Right kidney (tissue), 1 donor: Measurements from ENCODE around the gene SKIC2.
A peak's percentile ranks its signal among the peaks of the same experiment; 100 is the strongest.

Experiments used
- DNase-seq: peaks from one replicate; pipeline ENCODE4 v3.0.0-alpha.2; 2016

The SKIC2 gene

DNA sequence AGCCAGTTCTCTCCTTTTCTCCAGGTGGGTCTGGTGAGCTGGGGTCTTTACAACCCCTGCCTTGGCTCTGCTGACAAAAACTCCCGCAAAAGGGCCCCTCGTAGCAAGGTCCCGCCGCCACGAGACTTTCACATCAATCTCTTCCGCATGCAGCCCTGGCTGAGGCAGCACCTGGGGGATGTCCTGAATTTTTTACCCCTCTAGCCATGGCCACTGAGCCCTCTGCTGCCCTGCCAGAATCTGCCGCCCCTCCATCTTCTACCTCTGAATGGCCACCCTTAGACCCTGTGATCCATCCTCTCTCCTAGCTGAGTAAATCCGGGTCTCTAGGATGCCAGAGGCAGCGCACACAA is 13.8 kb upstream of the SKIC2 start:
- no peak for DNase-seq

DNA sequence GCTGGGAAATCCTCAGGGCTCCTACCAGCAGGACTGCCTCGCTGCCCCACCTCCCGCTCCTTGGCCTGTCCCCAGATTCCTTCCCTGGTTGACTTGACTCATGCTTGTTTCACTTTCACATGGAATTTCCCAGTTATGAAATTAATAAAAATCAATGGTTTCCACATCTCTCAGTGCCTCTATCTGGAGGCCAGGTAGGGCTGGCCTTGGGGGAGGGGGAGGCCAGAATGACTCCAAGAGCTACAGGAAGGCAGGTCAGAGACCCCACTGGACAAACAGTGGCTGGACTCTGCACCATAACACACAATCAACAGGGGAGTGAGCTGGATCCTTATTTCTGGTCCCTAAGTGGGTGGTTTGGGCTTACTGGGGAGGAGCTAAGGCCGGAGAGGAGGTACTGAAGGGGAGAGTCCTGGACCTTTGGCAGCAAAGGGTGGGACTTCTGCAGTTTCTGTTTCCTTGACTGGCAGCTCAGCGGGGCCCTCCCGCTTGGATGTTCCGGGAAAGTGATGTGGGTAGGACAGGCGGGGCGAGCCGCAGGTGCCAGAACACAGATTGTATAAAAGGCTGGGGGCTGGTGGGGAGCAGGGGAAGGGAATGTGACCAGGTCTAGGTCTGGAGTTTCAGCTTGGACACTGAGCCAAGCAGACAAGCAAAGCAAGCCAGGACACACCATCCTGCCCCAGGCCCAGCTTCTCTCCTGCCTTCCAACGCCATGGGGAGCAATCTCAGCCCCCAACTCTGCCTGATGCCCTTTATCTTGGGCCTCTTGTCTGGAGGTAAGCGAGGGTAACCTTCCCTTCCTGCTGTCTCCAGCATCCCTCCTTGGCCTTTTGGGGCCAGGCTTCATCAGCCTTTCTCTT is 13.2 kb upstream of the SKIC2 start, which contains the start of gene CFB:
TSS of gene CFB (plus strand) at position 589 of the 863 bp plus-strand sequence. CDS start at position 716, 127 bp downstream.
- DNase-seq, result no peak

GRCh38 chr6:31946370-31946885 is 12.5 kb upstream of the SKIC2 start:
- no peak for DNase-seq

DNA sequence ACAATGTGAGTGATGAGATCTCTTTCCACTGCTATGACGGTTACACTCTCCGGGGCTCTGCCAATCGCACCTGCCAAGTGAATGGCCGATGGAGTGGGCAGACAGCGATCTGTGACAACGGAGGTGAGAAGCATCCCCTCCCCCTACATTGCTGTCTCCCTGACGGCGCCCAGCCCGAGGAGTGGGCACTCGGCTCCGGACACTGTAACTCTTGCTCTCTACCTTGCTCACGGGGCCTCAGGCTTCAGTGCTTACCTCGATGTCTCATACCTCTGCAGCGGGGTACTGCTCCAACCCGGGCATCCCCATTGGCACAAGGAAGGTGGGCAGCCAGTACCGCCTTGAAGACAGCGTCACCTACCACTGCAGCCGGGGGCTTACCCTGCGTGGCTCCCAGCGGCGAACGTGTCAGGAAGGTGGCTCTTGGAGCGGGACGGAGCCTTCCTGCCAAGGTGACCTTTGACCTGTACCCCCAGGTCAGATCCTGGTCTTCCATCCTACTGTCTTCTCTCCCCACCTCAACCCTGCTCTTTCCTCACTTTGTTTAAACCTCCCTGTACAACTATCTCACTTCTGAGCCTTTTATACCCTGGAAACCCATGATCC is 11.8 kb upstream of the SKIC2 start:
- DNase-seq, result no peak

- DNase-seq, result no peak
Observed at GRCh38 chr6:31947864-31948263, 11.1 kb upstream of the SKIC2 start.

DNA sequence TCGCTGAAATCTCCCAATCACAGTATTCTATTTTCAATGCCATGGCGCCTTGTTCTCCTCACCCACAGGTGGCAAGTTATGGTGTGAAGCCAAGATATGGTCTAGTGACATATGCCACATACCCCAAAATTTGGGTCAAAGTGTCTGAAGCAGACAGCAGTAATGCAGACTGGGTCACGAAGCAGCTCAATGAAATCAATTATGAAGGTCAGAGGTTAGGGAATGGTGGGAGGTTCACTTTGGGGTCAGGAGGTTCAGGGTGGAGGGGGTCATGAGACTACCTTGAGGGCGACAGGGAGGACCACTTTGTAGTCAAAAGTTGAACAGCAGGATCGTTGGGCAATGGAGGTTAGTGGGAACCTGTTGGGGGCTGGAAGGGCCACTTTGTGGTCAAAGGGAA is 10.7 kb upstream of the SKIC2 start:
- no peak for DNase-seq

GRCh38 chr6:31948753-31949413 is 10.1 kb upstream of the SKIC2 start:
- no peak for DNase-seq

DNA sequence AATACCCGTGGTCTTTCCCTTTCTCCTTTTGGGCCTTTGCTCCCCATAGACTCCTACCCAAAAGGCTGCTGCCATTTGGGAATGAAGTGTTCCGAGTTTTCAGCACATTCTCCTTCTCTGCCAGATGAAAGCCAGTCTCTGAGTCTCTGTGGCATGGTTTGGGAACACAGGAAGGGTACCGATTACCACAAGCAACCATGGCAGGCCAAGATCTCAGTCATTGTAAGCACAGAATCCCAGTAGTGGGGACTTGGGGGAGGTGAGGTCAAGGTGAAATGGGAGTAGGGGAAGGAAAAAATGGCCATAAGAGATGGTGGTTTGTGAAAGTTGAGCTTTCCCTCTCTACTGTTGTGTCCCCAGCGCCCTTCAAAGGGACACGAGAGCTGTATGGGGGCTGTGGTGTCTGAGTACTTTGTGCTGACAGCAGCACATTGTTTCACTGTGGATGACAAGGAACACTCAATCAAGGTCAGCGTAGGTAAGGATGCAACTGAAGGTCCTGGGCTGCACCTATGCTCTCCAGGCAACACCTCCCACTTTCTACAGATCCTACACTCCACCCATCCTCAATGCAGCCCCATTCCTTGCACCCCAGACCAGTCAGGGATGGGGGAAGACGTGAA is 8.9 kb upstream of the SKIC2 start:
- no peak for DNase-seq

GRCh38 chr6:31952140-31952805 is 6.7 kb upstream of the SKIC2 start:
- DNase-seq, result peak; percentile 33

DNA sequence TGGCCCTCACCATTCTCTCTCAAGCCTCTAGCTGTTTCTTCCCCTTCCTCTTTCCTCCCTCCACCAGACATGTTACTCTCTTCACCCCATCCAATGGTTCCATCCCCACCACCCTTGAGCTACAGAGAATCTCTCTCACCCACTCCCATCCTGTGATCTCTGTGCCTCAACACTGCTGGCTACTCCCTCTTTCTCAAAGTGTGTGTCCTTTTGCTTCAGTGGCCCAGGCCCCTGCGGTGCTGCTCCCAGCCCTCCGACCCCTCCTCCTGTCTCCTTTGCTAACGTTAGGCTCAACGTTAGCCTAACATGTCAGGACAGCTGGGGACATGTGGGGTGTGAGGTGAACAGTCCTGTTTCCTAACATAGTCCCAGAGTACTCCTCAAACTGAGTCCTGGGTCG is 6.1 kb upstream of the SKIC2 start:
- DNase-seq, result no peak

DNA sequence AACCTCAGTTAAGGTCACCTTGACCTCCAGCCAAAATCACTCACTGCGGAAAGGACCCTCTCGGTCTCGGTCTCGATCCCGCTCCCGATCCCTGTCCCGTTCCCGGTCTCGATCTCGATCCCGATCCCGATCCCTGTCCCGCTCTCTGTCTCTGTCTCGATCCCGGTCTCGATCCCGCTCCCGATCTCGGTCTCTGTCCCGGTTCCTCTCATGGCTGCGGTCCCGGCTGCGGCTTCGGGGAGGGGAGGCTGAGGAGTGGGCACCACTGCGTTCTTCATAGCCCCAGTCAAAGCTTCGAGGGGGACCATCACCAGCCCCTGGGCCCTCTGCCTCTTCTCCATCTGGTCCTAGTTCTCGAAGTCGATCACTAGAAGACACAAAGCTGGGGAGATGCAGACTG is 4.5 kb upstream of the SKIC2 start:
- DNase-seq, result no peak

DNA sequence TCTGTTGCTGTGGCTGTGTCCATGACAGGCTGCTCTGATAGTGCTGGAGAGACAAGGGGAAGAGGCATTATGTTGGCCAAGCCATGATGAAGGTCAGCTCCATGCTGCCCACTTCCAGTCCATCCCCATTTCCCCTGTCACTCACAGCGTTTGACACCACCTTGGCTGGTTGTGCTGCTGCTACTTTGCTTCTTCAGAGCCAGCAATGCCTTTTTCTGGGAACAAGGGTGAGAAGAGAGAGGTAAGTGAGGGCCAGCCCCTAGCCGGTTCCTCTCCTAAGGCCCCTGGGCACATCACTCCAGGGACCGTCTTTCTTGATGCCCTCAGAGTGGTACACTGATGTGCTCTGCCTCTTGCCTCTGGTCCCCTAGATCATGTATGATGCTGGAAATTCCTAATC is 2.2 kb upstream of the SKIC2 start:
- DNase-seq, result no peak

GRCh38 chr6:31958412-31958740 is 599 bp upstream of the SKIC2 start:
- no peak for DNase-seq

DNA sequence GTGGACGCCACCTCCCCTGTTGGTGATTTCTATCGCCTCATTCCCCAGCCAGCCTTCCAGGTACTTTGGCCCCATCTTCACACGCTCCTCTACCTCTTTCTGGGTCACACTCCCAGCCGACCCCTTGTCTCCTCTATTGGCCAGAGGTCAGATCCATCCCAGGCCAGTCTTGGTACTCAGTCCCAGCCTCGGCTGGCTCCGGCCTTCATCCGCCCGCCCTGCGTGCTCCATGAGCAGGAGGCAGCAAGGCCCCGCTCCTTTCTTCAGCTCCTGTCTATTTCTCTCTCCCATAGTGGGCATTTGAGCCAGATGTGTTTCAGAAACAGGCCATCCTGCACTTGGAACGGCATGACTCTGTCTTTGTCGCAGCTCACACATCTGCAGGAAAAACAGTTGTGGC is 2.6 kb downstream of the SKIC2 start:
- no peak for DNase-seq

- DNase-seq, result no peak
Observed at GRCh38 chr6:31963921-31964320, 4.9 kb downstream of the SKIC2 start.

DNA sequence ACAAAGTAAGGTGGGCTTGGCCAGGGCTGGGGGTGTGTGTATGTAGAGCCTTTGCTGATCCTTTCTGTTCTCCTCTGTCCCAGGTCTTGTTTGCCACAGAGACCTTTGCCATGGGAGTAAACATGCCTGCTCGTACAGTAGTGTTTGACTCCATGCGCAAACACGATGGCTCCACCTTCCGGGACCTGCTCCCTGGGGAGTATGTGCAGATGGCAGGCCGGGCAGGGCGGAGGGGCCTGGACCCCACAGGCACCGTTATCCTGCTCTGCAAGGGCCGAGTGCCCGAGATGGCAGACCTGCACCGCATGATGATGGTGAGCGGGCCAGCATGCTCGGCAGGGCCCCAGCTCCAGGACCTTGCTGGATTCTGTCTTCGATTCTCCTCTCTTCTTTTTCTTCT is 6.7 kb downstream of the SKIC2 start:
- DNase-seq, result no peak

- DNase-seq, result no peak
Observed at GRCh38 chr6:31966506-31966905, 7.5 kb downstream of the SKIC2 start.

DNA sequence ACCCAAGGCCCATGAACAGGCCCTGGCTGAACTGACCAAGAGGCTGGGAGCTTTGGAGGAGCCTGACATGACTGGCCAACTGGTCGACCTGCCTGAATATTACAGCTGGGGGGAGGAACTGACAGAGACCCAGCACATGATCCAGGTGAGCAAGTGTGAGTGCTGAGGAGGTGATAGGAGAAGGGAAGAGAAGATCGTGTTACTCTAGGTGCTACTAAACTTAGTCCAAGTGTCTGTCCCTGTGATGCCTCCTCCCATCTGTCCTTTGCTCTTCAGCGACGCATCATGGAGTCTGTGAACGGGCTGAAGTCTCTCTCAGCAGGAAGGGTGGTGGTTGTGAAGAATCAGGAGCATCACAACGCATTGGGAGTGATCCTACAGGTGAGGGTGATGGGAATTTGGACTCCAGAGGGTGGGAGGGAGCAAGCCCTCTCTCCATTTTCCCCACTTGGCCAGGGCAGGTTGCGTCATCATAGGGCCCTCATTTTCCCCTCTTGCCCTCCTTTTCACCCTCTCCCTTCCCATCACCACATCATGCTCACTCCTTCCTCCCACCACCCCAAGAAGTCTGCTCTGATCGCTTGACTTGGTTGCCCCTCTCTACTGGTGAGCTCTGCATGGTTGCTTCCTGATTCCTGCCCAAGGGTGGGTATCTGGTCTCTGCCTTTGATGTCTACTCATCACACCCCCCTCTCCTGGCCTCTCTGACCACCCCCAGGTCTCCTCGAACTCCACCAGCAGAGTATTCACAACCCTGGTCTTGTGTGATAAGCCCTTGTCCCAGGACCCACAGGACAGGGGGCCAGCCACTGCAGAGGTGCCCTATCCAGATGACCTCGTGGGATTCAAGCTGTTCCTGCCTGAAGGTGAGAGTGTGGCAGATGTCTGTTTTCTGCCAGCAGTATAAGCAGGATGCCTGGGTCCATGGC is 8.3 kb downstream of the SKIC2 start:
- no peak for DNase-seq

DNA sequence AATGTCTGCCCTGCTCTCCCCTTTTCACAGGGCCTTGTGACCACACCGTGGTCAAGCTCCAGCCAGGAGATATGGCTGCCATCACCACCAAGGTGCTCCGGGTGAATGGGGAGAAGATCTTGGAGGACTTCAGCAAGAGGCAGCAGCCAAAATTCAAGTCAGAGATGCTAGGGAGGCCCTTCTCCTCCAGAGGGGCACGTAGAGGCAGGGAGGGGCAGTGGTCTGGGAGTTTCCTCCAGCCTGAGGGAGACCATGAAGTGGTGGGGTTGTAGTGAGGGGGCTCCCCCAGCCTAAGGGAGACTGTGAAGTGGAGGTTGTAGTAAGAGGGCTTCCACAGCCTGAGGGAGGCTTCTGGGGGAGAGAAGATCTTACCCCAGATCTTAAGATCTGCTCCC is 8.9 kb downstream of the SKIC2 start:
- no peak for DNase-seq

DNA sequence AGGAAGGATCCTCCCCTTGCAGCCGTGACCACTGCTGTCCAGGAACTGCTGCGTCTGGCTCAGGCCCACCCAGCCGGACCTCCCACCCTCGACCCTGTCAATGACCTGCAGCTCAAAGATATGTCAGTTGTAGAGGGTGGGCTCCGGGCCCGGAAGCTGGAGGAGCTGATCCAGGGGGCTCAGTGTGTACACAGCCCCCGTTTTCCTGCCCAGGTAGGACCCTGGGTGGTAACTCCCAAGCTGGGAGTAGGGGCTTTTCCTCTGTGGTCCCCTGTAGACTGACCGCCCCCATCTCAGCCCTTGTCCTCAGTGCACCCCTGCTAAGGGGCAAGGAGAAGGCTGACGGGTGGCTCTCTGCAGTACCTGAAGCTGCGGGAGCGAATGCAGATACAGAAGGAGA is 9.4 kb downstream of the SKIC2 start:
- DNase-seq, result no peak
